GM19438 (cell line): ENCODE results near the gene PODXL2.
"Not testable (repeated sequence)": the region's sequence is repeated elsewhere in the genome, so short reads cannot be mapped to it uniquely, and the experiment has no call there.

Source experiments
- ATAC-seq: cut with Tn5 transposase; IDR thresholded peaks from one replicate; pipeline ENCODE4 v1.9.1; 2021; ENCODE audit warnings: low read depth; ENCODE audit not compliant: unreplicated experiment

PODXL2 gene

GRCh38 chr3:127700406-127700805 lies 71.4 kb downstream of the PODXL2 start:
- ATAC-seq: no peak

GRCh38 chr3:127701280-127701911 lies 72.4 kb downstream of the PODXL2 start:
- ATAC-seq: no peak

- no peak for ATAC-seq
These were observed 73.2 kb downstream of the PODXL2 start for GRCh38 chr3:127702151-127702578.

GRCh38 chr3:127704840-127705239 lies 75.9 kb downstream of the PODXL2 start:
- not testable (repeated sequence) for ATAC-seq

GRCh38 chr3:127706312-127706711 lies 77.3 kb downstream of the PODXL2 start:
- no peak for ATAC-seq

- no peak for ATAC-seq
These were observed 77.9 kb downstream of the PODXL2 start for GRCh38 chr3:127706785-127707351.

- ATAC-seq: no peak
These were observed 78.9 kb downstream of the PODXL2 start for GRCh38 chr3:127707851-127708411.

- no peak for ATAC-seq
These were observed 79.9 kb downstream of the PODXL2 start for GRCh38 chr3:127708837-127709236.

GRCh38 chr3:127709320-127710060 lies 80.5 kb downstream of the PODXL2 start:
- ATAC-seq: no peak

GRCh38 chr3:127710155-127710941 lies 81.4 kb downstream of the PODXL2 start:
- ATAC-seq: no peak

- no peak for ATAC-seq
These were observed 82.2 kb downstream of the PODXL2 start for GRCh38 chr3:127711021-127711695.

- no peak for ATAC-seq
These were observed 82.9 kb downstream of the PODXL2 start for GRCh38 chr3:127711896-127712295.

- no peak for ATAC-seq
These were observed 83.5 kb downstream of the PODXL2 start for GRCh38 chr3:127712461-127712860.

GRCh38 chr3:127712881-127713771 lies 84.1 kb downstream of the PODXL2 start:
- ATAC-seq: no peak

GRCh38 chr3:127714125-127714571 lies 85.2 kb downstream of the PODXL2 start:
- no peak for ATAC-seq

- no peak for ATAC-seq
These were observed 85.9 kb downstream of the PODXL2 start for GRCh38 chr3:127714866-127715265.

GRCh38 chr3:127715532-127715931 lies 86.5 kb downstream of the PODXL2 start:
- no peak for ATAC-seq

GRCh38 chr3:127716384-127716783 lies 87.4 kb downstream of the PODXL2 start:
- no peak for ATAC-seq
